Measurements from ENCODE around the gene WNT4. TPM values are rescaled to one million over a fixed set of nuclear protein-coding genes. Genes with fewer than 3 reads are reported as not detected.

Gene WNT4
- polyA plus RNA-seq, 4 donors, result 0.75 to 9.3 (median 7.5) TPM

GRCh38 chr1:22132517-22133235, 10.2 kb downstream of the WNT4 start:
- DNase-seq (ENCODE audit: low read depth in 4 of 4, low spot score in 3 of 4), result no peak

- no peak for DNase-seq (ENCODE audit: low read depth in 4 of 4, low spot score in 3 of 4)
Measured at GRCh38 chr1:22131875-22132486, 10.9 kb downstream of the WNT4 start.

- DNase-seq (ENCODE audit: low read depth in 4 of 4, low spot score in 3 of 4), result no peak
Measured at GRCh38 chr1:22131062-22131461, 11.8 kb downstream of the WNT4 start.

GRCh38 chr1:22129501-22130117, 13.3 kb downstream of the WNT4 start:
- no peak for DNase-seq (ENCODE audit: low read depth in 4 of 4, low spot score in 3 of 4)

- no peak for DNase-seq (ENCODE audit: low read depth in 4 of 4, low spot score in 3 of 4)
Measured at GRCh38 chr1:22128392-22128791, 14.5 kb downstream of the WNT4 start.

- DNase-seq (ENCODE audit: low read depth in 4 of 4, low spot score in 3 of 4), result no peak
Measured at GRCh38 chr1:22127731-22128130, 15.2 kb downstream of the WNT4 start.

GRCh38 chr1:22127248-22127647, 15.6 kb downstream of the WNT4 start:
- no peak for DNase-seq (ENCODE audit: low read depth in 4 of 4, low spot score in 3 of 4)

GRCh38 chr1:22126531-22126930, 16.4 kb downstream of the WNT4 start:
- no peak for DNase-seq (ENCODE audit: low read depth in 4 of 4, low spot score in 3 of 4)

- DNase-seq (ENCODE audit: low read depth in 4 of 4, low spot score in 3 of 4), result no peak
Measured at GRCh38 chr1:22124592-22125229, 18.2 kb downstream of the WNT4 start.

- DNase-seq (ENCODE audit: low read depth in 4 of 4, low spot score in 3 of 4), result no peak
Measured at GRCh38 chr1:22123901-22124404, 18.9 kb downstream of the WNT4 start.

- DNase-seq (ENCODE audit: low read depth in 4 of 4, low spot score in 3 of 4), result no peak
Measured at GRCh38 chr1:22123071-22123390, 19.9 kb downstream of the WNT4 start.

GRCh38 chr1:22122273-22123070, 20.4 kb downstream of the WNT4 start:
- no peak for DNase-seq (ENCODE audit: low read depth in 4 of 4, low spot score in 3 of 4)

GRCh38 chr1:22121421-22121911, 21.4 kb downstream of the WNT4 start:
- no peak for DNase-seq (ENCODE audit: low read depth in 4 of 4, low spot score in 3 of 4)

- DNase-seq (ENCODE audit: low read depth in 4 of 4, low spot score in 3 of 4), result no peak
Measured at GRCh38 chr1:22120469-22120790, 22.5 kb downstream of the WNT4 start.

GRCh38 chr1:22119626-22120468, 23.1 kb downstream of the WNT4 start:
- DNase-seq (ENCODE audit: low read depth in 4 of 4, low spot score in 3 of 4), result no peak

- DNase-seq (ENCODE audit: low read depth in 4 of 4, low spot score in 3 of 4), result no peak
Measured at GRCh38 chr1:22118291-22118992, 24.5 kb downstream of the WNT4 start.

- no peak for DNase-seq (ENCODE audit: low read depth in 4 of 4, low spot score in 3 of 4)
Measured at GRCh38 chr1:22117851-22118250, 25.0 kb downstream of the WNT4 start.

GRCh38 chr1:22117238-22117637, 25.7 kb downstream of the WNT4 start:
- DNase-seq (ENCODE audit: low read depth in 4 of 4, low spot score in 3 of 4), result no peak

GRCh38 chr1:22115286-22115685, 27.6 kb downstream of the WNT4 start:
- no peak for DNase-seq (ENCODE audit: low read depth in 4 of 4, low spot score in 3 of 4)
